RWPE2 (cell line): ENCODE measurements around the gene MT1X.
A peak's percentile ranks its signal among the peaks of the same experiment; 100 is the strongest.

Experiments used
- ATAC-seq: fragments of 200-7000 bp; cut with Tn5 transposase; 3 replicates; pipeline ENCODE4 v1.9.1; 2021; ENCODE audit warnings: low read depth
- DNase-seq: peaks from one replicate; pipeline ENCODE4 v3.0.0-alpha.2; 2020; ENCODE audit warnings: low spot score
- H3K27ac ChIP-seq: fragments of 450-650 bp; 2 replicates; pipeline ENCODE4 v1.5.1; 2017; ENCODE audit warnings: mild to moderate bottlenecking; ENCODE audit not compliant: poor library complexity, severe bottlenecking
- H3K27me3 ChIP-seq: fragments of 250-450 bp; sonication (Bioruptor Pico); 2 replicates; pipeline ENCODE4 v1.5.1; 2021; ENCODE audit warnings: mild to moderate bottlenecking, moderate library complexity; ENCODE audit not compliant: insufficient read depth, poor library complexity, severe bottlenecking
- H3K36me3 ChIP-seq: fragments of 250-450 bp; sonication (Bioruptor Pico); 2 replicates; pipeline ENCODE4 v1.5.1; 2020; ENCODE audit warnings: low read depth, mild to moderate bottlenecking, moderate library complexity
- H3K4me1 ChIP-seq: fragments of 250-450 bp; sonication (Bioruptor Pico); 2 replicates; pipeline ENCODE4 v1.5.1; 2021; ENCODE audit warnings: mild to moderate bottlenecking, moderate library complexity; ENCODE audit not compliant: insufficient read depth, poor library complexity, severe bottlenecking
- H3K4me3 ChIP-seq: fragments of 250-450 bp; sonication (Bioruptor Pico); 2 replicates; pipeline ENCODE4 v1.5.1; 2021; ENCODE audit warnings: mild to moderate bottlenecking, moderate library complexity; ENCODE audit not compliant: severe bottlenecking
- H3K9me3 ChIP-seq: fragments of 250-450 bp; sonication (Bioruptor Pico); 2 replicates; pipeline ENCODE4 v1.5.1; 2021; ENCODE audit warnings: mild to moderate bottlenecking, moderate library complexity; ENCODE audit not compliant: severe bottlenecking
- CTCF ChIP-seq: fragments of 450-650 bp; IDR thresholded peaks from one replicate; pipeline ENCODE4 v1.5.1; 2017; ENCODE audit warnings: mild to moderate bottlenecking, moderate library complexity; ENCODE audit not compliant: poor library complexity, severe bottlenecking

MT1X gene

GRCh38 chr16:56652600-56652999, 29.7 kb upstream of the MT1X start:
- Histone ChIP-seq H3K9me3 (no peaks in the 10 kb centered on the region), H3K27ac (no peak overlapping the region), H3K4me1 (peaks cover 18% of the 10 kb centered on the region), H3K4me3 (no peak overlapping the region), H3K36me3 (no peaks in the 10 kb centered on the region), H3K27me3 (no peaks in the 10 kb centered on the region)
- DNase-seq (no peak), ATAC-seq (no peak)
- no peak for TF ChIP-seq CTCF

GRCh38 chr16:56653218-56653617, 29.1 kb upstream of the MT1X start:
- no peak for DNase-seq
- Histone ChIP-seq H3K4me1 (peaks cover 18% of the 10 kb centered on the region), H3K27me3 (no peaks in the 10 kb centered on the region), H3K9me3 (no peaks in the 10 kb centered on the region), H3K36me3 (no peaks in the 10 kb centered on the region), H3K4me3 (no peak overlapping the region), H3K27ac (no peak overlapping the region)
- TF ChIP-seq CTCF, result no peak
- no peak for ATAC-seq

GRCh38 chr16:56657555-56658326, 24.5 kb upstream of the MT1X start, which contains the start of gene MT1F:
Gene MT1F, plus strand, starts transcription at chr16:56657959. Its CDS starts 100 bp downstream, at chr16:56658059.
- Histone ChIP-seq H3K4me1 (peaks cover 3% of the 10 kb centered on the region), H3K4me3 (peak within 1 kb of the TSS; percentile 42), H3K36me3 (no peaks in the 10 kb centered on the region), H3K9me3 (no peaks in the 10 kb centered on the region), H3K27me3 (no peaks in the 10 kb centered on the region), H3K27ac (peak within 1 kb of the TSS; percentile 3)
- TF ChIP-seq CTCF, result no peak
- peak; percentile 93 for DNase-seq
- ATAC-seq, result peak; percentile 94

GRCh38 chr16:56658327-56658875, 23.9 kb upstream of the MT1X start:
- Histone ChIP-seq H3K36me3 (no peaks in the 10 kb centered on the region), H3K9me3 (no peaks in the 10 kb centered on the region), H3K4me1 (peaks cover 3% of the 10 kb centered on the region), H3K27me3 (no peaks in the 10 kb centered on the region), H3K27ac (no peak overlapping the region), H3K4me3 (peak overlapping the region; percentile 42)
- ATAC-seq (no peak), DNase-seq (no peak)
- no peak for TF ChIP-seq CTCF
